ENCODE data around the gene LMBR1L.
A peak's percentile ranks its signal among the peaks of the same experiment; 100 is the strongest.

The LMBR1L gene

GRCh38 chr12:49094160-49094974, 16.3 kb downstream of the LMBR1L start, which contains the start of gene DHH:
TSS of gene DHH (minus strand) at chr12:49094801. CDS start at chr12:49094512, 289 bp downstream.
- Mint-ChIP-seq H3K36me3 (peaks cover 3% of the 10 kb centered on the region), H3K9me3 (no peaks in the 10 kb centered on the region), H3K4me3 (peak within 1 kb of the TSS; percentile 19), H3K27me3 (peaks cover 30% of the 10 kb centered on the region), H3K4me1 (peaks cover 40% of the 10 kb centered on the region), H3K27ac (peak within 1 kb of the TSS; percentile 4)

- H3K9me3 Mint-ChIP-seq = no peaks in the 10 kb centered on the region
- peaks cover 40% of the 10 kb centered on the region for H3K4me1 Mint-ChIP-seq
- peak overlapping the region; percentile 19 for H3K4me3 Mint-ChIP-seq
- peaks cover 33% of the 10 kb centered on the region for H3K27me3 Mint-ChIP-seq
- peaks cover 3% of the 10 kb centered on the region for H3K36me3 Mint-ChIP-seq
- H3K27ac Mint-ChIP-seq = peak overlapping the region; percentile 4
These were observed 16.9 kb downstream of the LMBR1L start for GRCh38 chr12:49093792-49094159.

GRCh38 chr12:49092816-49093406, 17.7 kb downstream of the LMBR1L start:
- H3K27ac Mint-ChIP-seq = peak overlapping the region; percentile 46
- H3K9me3 Mint-ChIP-seq = no peaks in the 10 kb centered on the region
- peak overlapping the region; percentile 30 for H3K4me3 Mint-ChIP-seq
- peaks cover 38% of the 10 kb centered on the region for H3K27me3 Mint-ChIP-seq
- peaks cover 47% of the 10 kb centered on the region for H3K4me1 Mint-ChIP-seq
- H3K36me3 Mint-ChIP-seq = peaks cover 3% of the 10 kb centered on the region

GRCh38 chr12:49092086-49092815, 18.4 kb downstream of the LMBR1L start:
- peak overlapping the region; percentile 42 for H3K4me3 Mint-ChIP-seq
- H3K4me1 Mint-ChIP-seq = peaks cover 49% of the 10 kb centered on the region
- peak overlapping the region; percentile 46 for H3K27ac Mint-ChIP-seq
- peaks cover 3% of the 10 kb centered on the region for H3K36me3 Mint-ChIP-seq
- H3K9me3 Mint-ChIP-seq = no peaks in the 10 kb centered on the region
- H3K27me3 Mint-ChIP-seq = peaks cover 38% of the 10 kb centered on the region

- no peak overlapping the region for H3K27ac Mint-ChIP-seq
- H3K36me3 Mint-ChIP-seq = peaks cover 3% of the 10 kb centered on the region
- peaks cover 38% of the 10 kb centered on the region for H3K27me3 Mint-ChIP-seq
- no peaks in the 10 kb centered on the region for H3K9me3 Mint-ChIP-seq
- H3K4me3 Mint-ChIP-seq = no peak overlapping the region
- H3K4me1 Mint-ChIP-seq = peaks cover 49% of the 10 kb centered on the region
These were observed 18.9 kb downstream of the LMBR1L start for GRCh38 chr12:49091836-49092085.

DNA sequence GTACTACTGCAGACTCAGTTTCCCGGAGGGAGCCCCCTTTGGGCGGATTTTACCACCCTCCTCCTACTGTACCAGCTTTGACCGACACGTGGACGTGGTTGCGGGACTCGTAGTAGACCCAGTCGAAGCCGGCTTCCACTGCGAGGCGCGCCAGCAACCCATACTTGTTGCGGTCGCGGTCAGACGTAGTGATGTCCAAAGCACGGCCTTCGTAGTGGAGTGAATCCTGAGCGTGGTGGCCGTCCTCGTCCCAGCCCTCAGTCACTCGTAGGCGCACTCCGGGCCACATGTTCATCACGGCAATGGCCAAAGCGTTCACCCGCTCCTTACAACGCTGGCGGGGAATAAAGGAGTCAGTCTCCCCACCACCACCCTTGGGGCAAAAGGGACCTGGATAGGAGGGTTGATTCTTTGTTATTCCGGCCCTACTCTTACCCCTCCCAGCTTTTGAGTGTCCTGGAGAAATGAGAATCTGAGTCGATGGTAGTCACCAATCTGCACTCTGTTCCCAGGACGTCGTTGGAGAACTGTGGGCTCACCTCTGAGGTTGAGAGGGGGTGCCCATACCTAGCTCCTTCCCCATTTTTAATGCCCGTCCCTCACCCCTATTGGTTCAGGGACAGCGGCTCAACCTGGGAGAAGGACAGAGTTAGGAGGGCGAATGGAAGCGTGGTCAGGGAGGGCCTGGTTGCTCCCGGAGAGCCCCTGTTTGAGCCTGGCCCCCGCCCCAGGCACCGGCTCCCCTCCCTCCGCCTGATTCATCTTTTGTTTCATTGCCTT, 19.4 kb downstream of the LMBR1L start:
- peaks cover 49% of the 10 kb centered on the region for H3K4me1 Mint-ChIP-seq
- H3K36me3 Mint-ChIP-seq = no peaks in the 10 kb centered on the region
- peak overlapping the region; percentile 72 for H3K4me3 Mint-ChIP-seq
- no peak overlapping the region for H3K27ac Mint-ChIP-seq
- peaks cover 38% of the 10 kb centered on the region for H3K27me3 Mint-ChIP-seq
- H3K9me3 Mint-ChIP-seq = no peaks in the 10 kb centered on the region

GRCh38 chr12:49089821-49090773, 20.6 kb downstream of the LMBR1L start:
- Mint-ChIP-seq H3K4me3 (peak overlapping the region; percentile 80), H3K27ac (no peak overlapping the region), H3K4me1 (peaks cover 44% of the 10 kb centered on the region), H3K9me3 (no peaks in the 10 kb centered on the region), H3K27me3 (peaks cover 38% of the 10 kb centered on the region), H3K36me3 (no peaks in the 10 kb centered on the region)

- Mint-ChIP-seq H3K4me3 (peak overlapping the region; percentile 26), H3K36me3 (no peaks in the 10 kb centered on the region), H3K9me3 (no peaks in the 10 kb centered on the region), H3K27ac (no peak overlapping the region), H3K27me3 (peaks cover 34% of the 10 kb centered on the region), H3K4me1 (peaks cover 39% of the 10 kb centered on the region)
These were observed 21.7 kb downstream of the LMBR1L start for GRCh38 chr12:49088932-49089330.

- peaks cover 34% of the 10 kb centered on the region for H3K4me1 Mint-ChIP-seq
- no peaks in the 10 kb centered on the region for H3K36me3 Mint-ChIP-seq
- H3K4me3 Mint-ChIP-seq = peak overlapping the region; percentile 23
- H3K27me3 Mint-ChIP-seq = peaks cover 29% of the 10 kb centered on the region
- H3K27ac Mint-ChIP-seq = no peak overlapping the region
- H3K9me3 Mint-ChIP-seq = no peaks in the 10 kb centered on the region
These were observed 22.3 kb downstream of the LMBR1L start for GRCh38 chr12:49088150-49088931.

- Mint-ChIP-seq H3K4me3 (no peak overlapping the region), H3K9me3 (no peaks in the 10 kb centered on the region), H3K27ac (no peak overlapping the region), H3K27me3 (peaks cover 17% of the 10 kb centered on the region), H3K4me1 (peaks cover 21% of the 10 kb centered on the region), H3K36me3 (no peaks in the 10 kb centered on the region)
These were observed 24.5 kb downstream of the LMBR1L start for GRCh38 chr12:49086116-49086515.

- no peak overlapping the region for H3K4me3 Mint-ChIP-seq
- H3K27me3 Mint-ChIP-seq = peaks cover 9% of the 10 kb centered on the region
- H3K4me1 Mint-ChIP-seq = peaks cover 9% of the 10 kb centered on the region
- H3K36me3 Mint-ChIP-seq = no peaks in the 10 kb centered on the region
- H3K9me3 Mint-ChIP-seq = no peaks in the 10 kb centered on the region
- H3K27ac Mint-ChIP-seq = no peak overlapping the region
These were observed 26.2 kb downstream of the LMBR1L start for GRCh38 chr12:49084438-49084837.

DNA sequence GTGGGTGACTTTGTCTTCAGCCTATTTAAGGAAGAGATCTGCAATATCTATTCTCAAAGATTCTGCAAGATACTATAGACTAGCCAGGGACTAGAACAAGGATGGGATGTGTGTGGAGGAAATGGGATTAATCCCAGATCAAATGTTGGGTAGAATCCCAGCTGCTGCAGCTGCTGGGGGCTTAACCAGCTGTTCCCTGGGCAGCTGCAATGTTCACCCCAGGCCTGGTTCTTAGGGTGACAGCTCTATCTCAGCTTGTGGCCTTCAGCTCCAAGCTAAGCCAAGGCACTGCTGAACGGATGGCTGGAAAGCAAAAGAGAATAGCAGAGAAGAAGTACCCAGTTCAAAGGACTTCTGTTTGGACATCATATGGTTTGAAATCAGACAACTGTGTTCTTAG, 30.9 kb downstream of the LMBR1L start:
- H3K9me3 Mint-ChIP-seq = no peaks in the 10 kb centered on the region
- H3K4me3 Mint-ChIP-seq = no peak overlapping the region
- no peak overlapping the region for H3K27ac Mint-ChIP-seq
- no peaks in the 10 kb centered on the region for H3K36me3 Mint-ChIP-seq
- H3K27me3 Mint-ChIP-seq = no peaks in the 10 kb centered on the region
- H3K4me1 Mint-ChIP-seq = no peaks in the 10 kb centered on the region

GRCh38 chr12:49070971-49071370, 39.7 kb downstream of the LMBR1L start:
- Mint-ChIP-seq H3K4me1 (peaks cover 18% of the 10 kb centered on the region), H3K36me3 (no peaks in the 10 kb centered on the region), H3K27me3 (no peaks in the 10 kb centered on the region), H3K4me3 (no peak overlapping the region), H3K9me3 (no peaks in the 10 kb centered on the region), H3K27ac (no peak overlapping the region)
